ENCODE results near the gene CAVIN1. TPM values are rescaled to one million over a fixed set of nuclear protein-coding genes. Genes with fewer than 3 reads are reported as not detected.
"Not testable (repeated sequence)": the region's sequence is repeated elsewhere in the genome, so short reads cannot be mapped to it uniquely, and the experiment has no call there.

The CAVIN1 gene
- polyA plus RNA-seq, 1 experiment: 326 TPM

DNA sequence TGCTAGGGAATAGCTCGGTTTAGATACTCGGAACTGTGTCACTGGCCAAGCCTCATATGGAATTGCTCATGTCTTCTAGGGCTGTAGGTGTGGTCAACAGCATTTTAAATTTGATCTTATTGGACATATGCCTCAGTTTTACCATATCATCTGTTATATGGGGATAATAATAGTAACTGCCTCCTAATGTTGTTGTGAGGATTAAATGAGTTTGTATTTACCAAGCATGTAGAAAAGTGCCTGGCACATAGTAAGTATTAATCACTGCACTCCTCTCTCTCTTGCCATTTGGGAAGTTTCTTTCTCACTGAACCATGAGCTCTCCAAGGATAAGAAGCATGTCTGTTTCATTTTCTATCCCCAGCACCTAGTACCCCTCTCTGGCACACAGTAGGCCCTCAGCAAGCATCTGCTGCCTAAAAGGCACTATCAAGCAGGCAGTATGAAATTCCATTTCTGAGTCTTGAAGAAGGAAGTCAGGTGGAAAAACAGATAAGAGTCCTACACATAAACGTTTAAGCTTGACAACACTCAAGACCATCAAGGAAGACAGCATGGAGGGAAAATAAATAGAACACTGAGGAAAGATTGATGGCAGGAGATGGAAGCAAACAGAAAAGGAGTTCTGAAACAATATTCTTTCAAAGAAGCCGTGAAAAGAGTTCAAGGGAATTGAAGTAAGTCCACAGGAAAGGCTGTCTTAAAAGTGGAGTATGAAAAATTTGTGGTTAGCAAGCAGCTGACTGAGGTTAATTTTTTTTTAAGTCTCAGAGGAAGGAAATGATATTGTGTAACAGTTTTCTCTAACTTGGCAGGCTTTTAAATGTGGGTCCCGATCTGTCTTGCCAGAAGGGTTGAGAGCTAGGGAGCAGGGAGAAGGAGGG lies 33.4 kb upstream of the CAVIN1 start:
- CTCF ChIA-PET: interaction anchor here (0.7 to 1.2 kb wide), 3 partner anchors 15 to 61 kb away, joined by 3 to 5 read pairs (median 4); no protein-coding TSS in a partner anchor
- Histone ChIP-seq H3K4me3 (ENCODE audit: low read depth, low read length) (peak overlapping the region; percentile 27; the same call in 1 of the 2 replicates), H3K27me3 (ENCODE audit: control insufficient read depth, insufficient read depth, low read length) (no peaks in the 10 kb centered on the region), H3K27ac (ENCODE audit: low read depth, low read length) (no peak overlapping the region), H3K9me3 (ENCODE audit: control insufficient read depth, insufficient read depth, low read length) (no peaks in the 10 kb centered on the region)
- DNase-seq (ENCODE audit: low read depth, low spot score): no peak
- POLR2A ChIA-PET: interaction anchor here (1.1 kb wide), 1 partner anchor 33 kb away, joined by 3 read pairs; the partner anchor contains the start of gene CAVIN1
- TF ChIP-seq CTCF (IDR thresholded peaks at IDR 0.05; ENCODE audit: low read depth, low read length): no peak

- not testable (repeated sequence) for H3K4me3 ChIP-seq (ENCODE audit: low read depth, low read length); H3K27me3 ChIP-seq (ENCODE audit: control insufficient read depth, insufficient read depth, low read length); H3K9me3 ChIP-seq (ENCODE audit: control insufficient read depth, insufficient read depth, low read length); DNase-seq (ENCODE audit: low read depth, low spot score); H3K27ac ChIP-seq (ENCODE audit: low read depth, low read length)
- CTCF ChIA-PET: interaction anchor here (0.6 kb wide), 1 partner anchor 27 kb away, joined by 3 read pairs; no protein-coding TSS in a partner anchor
- POLR2A ChIA-PET: interaction anchor here (0.6 kb wide), 1 partner anchor 224 kb away, joined by 4 read pairs; no protein-coding TSS in a partner anchor
Observed at GRCh38 chr17:42454987-42455386, 31.9 kb upstream of the CAVIN1 start.

DNA sequence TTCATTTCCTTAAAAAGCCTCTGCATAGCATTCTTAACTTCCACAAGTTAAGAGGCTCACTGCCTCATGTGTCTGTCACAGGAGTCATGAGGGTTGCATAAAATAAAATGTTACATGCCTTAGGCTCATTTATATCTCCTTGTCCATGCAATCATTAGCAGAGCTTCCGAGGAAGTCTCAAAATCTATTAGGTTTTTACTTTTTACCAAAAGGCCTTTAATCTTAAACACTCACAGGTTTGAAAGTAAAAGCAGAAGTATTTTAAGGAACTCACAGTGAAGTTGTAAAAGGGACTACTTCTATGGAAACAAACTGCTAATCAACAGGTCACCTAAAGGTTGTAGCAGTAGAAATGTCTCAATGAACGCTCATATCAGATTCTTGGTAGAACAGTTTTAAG lies 30.4 kb upstream of the CAVIN1 start:
- POLR2A ChIA-PET: no interaction called here
- CTCF ChIA-PET: interaction anchor here (0.6 kb wide), 1 partner anchor 22 kb away, joined by 6 read pairs; no protein-coding TSS in a partner anchor
- H3K4me3 ChIP-seq (ENCODE audit: low read depth, low read length): no peak overlapping the region
- H3K9me3 ChIP-seq (ENCODE audit: control insufficient read depth, insufficient read depth, low read length): no peaks in the 10 kb centered on the region; the same call in 1 of the 2 replicates
- no peaks in the 10 kb centered on the region for H3K27me3 ChIP-seq (ENCODE audit: control insufficient read depth, insufficient read depth, low read length)
- TF ChIP-seq CTCF (IDR thresholded peaks at IDR 0.05; ENCODE audit: low read depth, low read length): no peak
- H3K27ac ChIP-seq (ENCODE audit: low read depth, low read length): no peak overlapping the region
- DNase-seq (ENCODE audit: low read depth, low spot score): no peak

DNA sequence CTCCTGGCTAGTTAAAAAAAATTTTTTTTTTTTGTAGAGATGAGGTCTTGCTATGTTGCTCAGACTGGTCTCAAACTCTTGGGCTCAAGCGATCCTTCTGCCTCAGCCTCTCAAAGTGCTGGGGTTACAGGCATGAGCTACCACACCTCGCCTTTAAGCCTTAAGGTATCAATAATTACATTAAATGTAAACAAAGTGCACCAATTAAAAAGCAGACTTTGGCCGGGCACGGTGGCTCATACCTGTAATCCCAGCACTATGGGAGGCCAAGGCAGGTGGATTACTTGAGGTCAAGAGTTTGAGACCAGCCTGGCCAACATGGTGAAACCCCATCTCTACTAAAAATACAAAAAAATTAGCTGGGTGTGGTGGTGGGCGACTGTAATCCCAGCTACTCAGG lies 28.2 kb upstream of the CAVIN1 start:
- H3K27ac ChIP-seq (ENCODE audit: low read depth, low read length); DNase-seq (ENCODE audit: low read depth, low spot score); H3K27me3 ChIP-seq (ENCODE audit: control insufficient read depth, insufficient read depth, low read length); POLR2A ChIA-PET; CTCF ChIA-PET; H3K9me3 ChIP-seq (ENCODE audit: control insufficient read depth, insufficient read depth, low read length); H3K4me3 ChIP-seq (ENCODE audit: low read depth, low read length): not testable (repeated sequence)

GRCh38 chr17:42449838-42450237 lies 26.8 kb upstream of the CAVIN1 start:
- H3K27ac ChIP-seq (ENCODE audit: low read depth, low read length); H3K9me3 ChIP-seq (ENCODE audit: control insufficient read depth, insufficient read depth, low read length); POLR2A ChIA-PET; CTCF ChIA-PET; DNase-seq (ENCODE audit: low read depth, low spot score); H3K27me3 ChIP-seq (ENCODE audit: control insufficient read depth, insufficient read depth, low read length); H3K4me3 ChIP-seq (ENCODE audit: low read depth, low read length): not testable (repeated sequence)

DNA sequence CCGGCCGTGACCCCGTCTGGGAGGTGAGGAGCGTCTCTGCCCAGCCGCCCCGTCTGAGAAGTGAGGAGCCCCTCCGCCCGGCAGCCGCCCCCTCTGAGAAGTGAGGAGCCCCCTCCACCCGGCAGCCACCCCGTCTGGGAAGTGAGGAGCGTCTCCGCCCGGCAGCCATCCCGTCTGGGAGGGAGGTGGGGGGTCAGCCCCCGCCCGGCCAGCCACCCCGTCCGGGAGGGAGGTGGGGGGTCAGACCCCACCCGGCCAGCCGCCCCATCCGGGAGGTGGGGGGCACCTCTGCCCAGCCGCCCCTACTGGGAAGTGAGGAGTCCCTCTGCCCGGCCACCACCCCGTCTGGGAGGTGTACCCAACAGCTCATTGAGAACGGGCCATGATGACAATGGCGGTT lies 26.1 kb upstream of the CAVIN1 start:
- DNase-seq (ENCODE audit: low read depth, low spot score); H3K27me3 ChIP-seq (ENCODE audit: control insufficient read depth, insufficient read depth, low read length); H3K4me3 ChIP-seq (ENCODE audit: low read depth, low read length); H3K27ac ChIP-seq (ENCODE audit: low read depth, low read length); H3K9me3 ChIP-seq (ENCODE audit: control insufficient read depth, insufficient read depth, low read length); POLR2A ChIA-PET; CTCF ChIA-PET: not testable (repeated sequence)

GRCh38 chr17:42442196-42442565 lies 19.1 kb upstream of the CAVIN1 start:
- Histone ChIP-seq H3K4me3 (ENCODE audit: low read depth, low read length) (no peak overlapping the region), H3K9me3 (ENCODE audit: control insufficient read depth, insufficient read depth, low read length) (peaks cover under 1% of the 10 kb centered on the region; the same call in 1 of the 2 replicates), H3K27me3 (ENCODE audit: control insufficient read depth, insufficient read depth, low read length) (no peaks in the 10 kb centered on the region), H3K27ac (ENCODE audit: low read depth, low read length) (no peak overlapping the region)
- ChIA-PET CTCF (interaction anchor here (0.6 to 1.4 kb wide), 3 partner anchors 31 to 117 kb away, joined by 4 to 5 read pairs (median 4); no protein-coding TSS in a partner anchor), POLR2A (interaction anchor here (0.7 kb wide), 1 partner anchor 1053 kb away, joined by 7 read pairs; no protein-coding TSS in a partner anchor)
- TF ChIP-seq CTCF (IDR thresholded peaks at IDR 0.05; ENCODE audit: low read depth, low read length): no peak
- no peak for DNase-seq (ENCODE audit: low read depth, low spot score)

Data from AG04450 (cell line).